Hepatocyte (in vitro differentiated cells): ENCODE data around the gene NXT1. TPM values are rescaled to one million over a fixed set of nuclear protein-coding genes. Genes with fewer than 3 reads are reported as not detected.

Experiments used
- DNase-seq: peaks from one replicate; pipeline ENCODE4 v3.0.0-alpha.2; 2016; ENCODE audit warnings: low spot score
- H2AFZ ChIP-seq: fragments of 200-600 bp; sonication (generic); 2 replicates; pipeline ENCODE4 v1.6.0; 2016; ENCODE audit warnings: antibody characterized with exemption, mild to moderate bottlenecking
- H3K27ac ChIP-seq: fragments of 200-600 bp; sonication (generic); 2 replicates; pipeline ENCODE4 v1.5.1; 2016; ENCODE audit warnings: mild to moderate bottlenecking
- H3K27me3 ChIP-seq: fragments of 200-600 bp; sonication (generic); 2 replicates; pipeline ENCODE4 v1.6.1; 2016
- H3K36me3 ChIP-seq: fragments of 200-600 bp; sonication (generic); replicated peaks from 2 replicates; pipeline ENCODE4 v1.5.1; 2016; ENCODE audit warnings: low read depth; ENCODE audit not compliant: insufficient read depth
- H3K4me1 ChIP-seq: fragments of 200-600 bp; sonication (generic); 2 replicates; pipeline ENCODE4 v1.5.1; 2016; ENCODE audit warnings: mild to moderate bottlenecking, moderate library complexity; ENCODE audit not compliant: insufficient read depth
- H3K4me2 ChIP-seq: fragments of 200-600 bp; sonication (generic); 2 replicates; pipeline ENCODE4 v1.6.0; 2016
- H3K4me3 ChIP-seq: fragments of 200-600 bp; sonication (generic); 2 replicates; pipeline ENCODE4 v1.5.1; 2016; ENCODE audit warnings: mild to moderate bottlenecking
- H3K79me2 ChIP-seq: fragments of 200-600 bp; sonication (generic); 2 replicates; pipeline ENCODE4 v1.6.0; 2017; ENCODE audit warnings: mild to moderate bottlenecking
- H3K9me2 ChIP-seq: fragments of 200-600 bp; sonication (generic); replicated peaks from 2 replicates; pipeline ENCODE4 v1.6.0; 2017; ENCODE audit warnings: mild to moderate bottlenecking; ENCODE audit not compliant: insufficient read depth
- H3K9me3 ChIP-seq: fragments of 200-600 bp; sonication (generic); 2 replicates; pipeline ENCODE4 v1.5.1; 2016; ENCODE audit warnings: low read depth, mild to moderate bottlenecking
- H4K20me1 ChIP-seq: fragments of 200-600 bp; sonication (generic); 2 replicates; pipeline ENCODE4 v1.6.0; 2016; ENCODE audit warnings: mild to moderate bottlenecking; ENCODE audit not compliant: insufficient read depth, poor library complexity, severe bottlenecking
- EZH2 ChIP-seq: fragments of 200-600 bp; sonication (generic); IDR thresholded peaks from 2 replicates; pipeline ENCODE4 v1.6.1; 2016; ENCODE audit warnings: antibody characterized with exemption, mild to moderate bottlenecking, borderline replicate concordance
- EZH2phosphoT487 ChIP-seq: fragments of 200-600 bp; sonication (generic); IDR thresholded peaks from one replicate; pipeline ENCODE4 v1.6.1; 2018; ENCODE audit warnings: antibody characterized with exemption, mild to moderate bottlenecking, low read depth, moderate library complexity; ENCODE audit not compliant: unreplicated experiment, severe bottlenecking
- WGBS: methylation state at CpG from one replicate; pipeline ENCODE4 v1.1.6; 2016; ENCODE audit warnings: low lambda C conversion rate; ENCODE audit errors: missing lambda C conversion rate; 5-methylcytosine and 5-hydroxymethylcytosine counted together
- polyA plus RNA-seq: library from polyadenylated mRNA; unstranded; fragments of >200 nt; fragmentation: Nextera tagmentation; extraction: Ambion mirVana; gene quantifications from 2 replicates; pipeline ENCODE4 v1.2.1, GENCODE V29; 2016
- total RNA-seq: library from RNA; depleted of rRNA; stranded (reverse); fragments of >200 nt; gene quantifications from 2 replicates; pipeline ENCODE4 v1.2.3, GENCODE V29; 2014
- TF ChIP-seq, protein P1 (sequence below): fragments of 200-600 bp; sonication (generic); IDR thresholded peaks from 2 replicates; pipeline ENCODE4 v1.5.1; 2016; ENCODE audit warnings: antibody characterized with exemption, mild to moderate bottlenecking; ENCODE audit not compliant: poor library complexity

Gene NXT1
- total and polyA plus RNA-seq, 2 experiments from 2014 or later: 29.7 to 36.3 TPM

DNA sequence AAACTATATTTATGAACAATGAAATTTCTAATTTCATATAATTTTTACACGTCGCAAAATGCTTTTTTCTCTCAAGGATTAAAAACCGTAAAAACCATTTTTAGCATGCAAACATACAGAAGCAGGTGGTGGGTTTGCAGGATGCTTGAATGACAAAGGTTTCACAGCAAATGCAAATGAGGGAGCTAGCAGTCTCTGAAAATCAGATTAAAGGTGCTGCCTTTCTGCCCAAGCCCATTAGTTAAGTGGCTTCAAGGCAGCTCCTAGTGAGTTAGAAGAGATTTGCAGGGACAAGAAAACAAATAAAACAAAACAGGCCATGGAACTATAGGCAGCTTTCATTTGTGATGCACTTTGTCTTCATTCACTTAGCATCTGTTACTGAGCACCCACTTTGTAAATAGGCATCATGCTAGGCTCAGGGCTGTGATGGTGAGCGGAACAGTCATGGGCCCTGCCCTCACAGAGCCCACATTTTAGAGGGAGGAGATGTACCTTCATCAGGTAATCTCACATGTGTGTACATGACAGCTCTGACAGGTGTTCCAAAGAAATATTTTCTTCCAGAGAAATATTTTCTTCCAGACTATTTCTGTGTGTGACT is 41.2 kb downstream of the NXT1 start:
- TF ChIP-seq EZH2phosphoT487 (no peak), EZH2 (no peak)
- TF ChIP-seq, protein P1, sequence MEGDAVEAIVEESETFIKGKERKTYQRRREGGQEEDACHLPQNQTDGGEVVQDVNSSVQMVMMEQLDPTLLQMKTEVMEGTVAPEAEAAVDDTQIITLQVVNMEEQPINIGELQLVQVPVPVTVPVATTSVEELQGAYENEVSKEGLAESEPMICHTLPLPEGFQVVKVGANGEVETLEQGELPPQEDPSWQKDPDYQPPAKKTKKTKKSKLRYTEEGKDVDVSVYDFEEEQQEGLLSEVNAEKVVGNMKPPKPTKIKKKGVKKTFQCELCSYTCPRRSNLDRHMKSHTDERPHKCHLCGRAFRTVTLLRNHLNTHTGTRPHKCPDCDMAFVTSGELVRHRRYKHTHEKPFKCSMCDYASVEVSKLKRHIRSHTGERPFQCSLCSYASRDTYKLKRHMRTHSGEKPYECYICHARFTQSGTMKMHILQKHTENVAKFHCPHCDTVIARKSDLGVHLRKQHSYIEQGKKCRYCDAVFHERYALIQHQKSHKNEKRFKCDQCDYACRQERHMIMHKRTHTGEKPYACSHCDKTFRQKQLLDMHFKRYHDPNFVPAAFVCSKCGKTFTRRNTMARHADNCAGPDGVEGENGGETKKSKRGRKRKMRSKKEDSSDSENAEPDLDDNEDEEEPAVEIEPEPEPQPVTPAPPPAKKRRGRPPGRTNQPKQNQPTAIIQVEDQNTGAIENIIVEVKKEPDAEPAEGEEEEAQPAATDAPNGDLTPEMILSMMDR: no peak
- DNase-seq: no peak
- H3K4me2 ChIP-seq: no peak overlapping the region

DNA sequence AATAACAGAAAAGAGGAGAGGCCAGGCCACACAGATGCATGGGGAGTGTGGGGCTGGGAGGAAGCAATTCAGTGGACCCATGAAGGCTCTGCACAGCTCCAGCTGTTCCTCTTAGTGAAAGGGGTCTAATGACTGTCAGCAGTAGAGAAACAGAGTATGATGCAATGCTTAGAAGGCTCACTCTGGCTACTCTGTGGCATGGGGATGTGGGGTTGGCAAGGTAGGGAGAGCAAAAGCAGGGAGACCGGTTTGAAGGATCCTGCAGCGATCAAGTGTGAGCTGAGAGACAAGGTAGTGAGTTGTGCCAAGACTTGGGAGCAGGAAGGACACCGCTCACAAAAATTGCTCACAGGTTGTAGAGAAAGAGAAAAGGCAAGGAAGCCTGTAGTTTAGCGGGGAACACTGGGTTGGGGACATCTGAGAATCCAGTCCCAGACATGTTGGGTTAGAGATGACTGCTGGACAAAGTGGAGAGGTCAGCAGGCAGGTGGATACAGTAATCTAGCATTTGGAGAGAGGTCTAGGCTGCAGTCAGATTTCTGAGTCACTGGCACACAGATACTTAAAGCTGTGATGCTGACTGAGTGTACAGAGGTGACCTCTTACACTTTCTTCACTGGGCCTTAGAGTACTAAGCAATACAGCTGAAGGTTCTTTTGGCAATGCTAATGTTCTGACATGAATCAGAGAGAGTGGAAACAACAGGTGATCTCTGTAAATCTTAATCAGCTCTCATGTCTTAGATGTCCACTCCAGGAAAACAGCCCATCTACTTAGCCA is 43.6 kb downstream of the NXT1 start:
- H4K20me1 ChIP-seq: peaks cover 11% of the 10 kb centered on the region
- no peaks in the 10 kb centered on the region for H3K9me2 ChIP-seq
- H3K4me2 ChIP-seq: no peak overlapping the region
- no peak overlapping the region for H3K27ac ChIP-seq
- H3K36me3 ChIP-seq: peaks cover 6% of the 10 kb centered on the region
- peaks cover 11% of the 10 kb centered on the region for H3K79me2 ChIP-seq
- H2AFZ ChIP-seq: no peak overlapping the region
- no peaks in the 10 kb centered on the region for H3K9me3 ChIP-seq
- H3K4me1 ChIP-seq: no peaks in the 10 kb centered on the region
- WGBS: 98% methylated on average over 4 of the region's 4 CpGs
- DNase-seq: no peak
- H3K4me3 ChIP-seq: no peak overlapping the region
- H3K27me3 ChIP-seq: no peaks in the 10 kb centered on the region
- no peak for TF ChIP-seq EZH2phosphoT487
- no peak for TF ChIP-seq EZH2
- TF ChIP-seq, protein P1: no peak

More for the DNA sequence above, 41.2 kb downstream of the NXT1 start:
- H2AFZ ChIP-seq: no peak overlapping the region
- peaks cover 6% of the 10 kb centered on the region for H3K36me3 ChIP-seq
- peaks cover 6% of the 10 kb centered on the region for H4K20me1 ChIP-seq
- H3K4me1 ChIP-seq: no peaks in the 10 kb centered on the region
- H3K27ac ChIP-seq: no peak overlapping the region
- WGBS: 93% methylated on average over 4 of the region's 4 CpGs
- no peaks in the 10 kb centered on the region for H3K9me2 ChIP-seq
- peaks cover 6% of the 10 kb centered on the region for H3K79me2 ChIP-seq
- H3K4me3 ChIP-seq: no peak overlapping the region
- no peaks in the 10 kb centered on the region for H3K9me3 ChIP-seq
- H3K27me3 ChIP-seq: no peaks in the 10 kb centered on the region

DNA sequence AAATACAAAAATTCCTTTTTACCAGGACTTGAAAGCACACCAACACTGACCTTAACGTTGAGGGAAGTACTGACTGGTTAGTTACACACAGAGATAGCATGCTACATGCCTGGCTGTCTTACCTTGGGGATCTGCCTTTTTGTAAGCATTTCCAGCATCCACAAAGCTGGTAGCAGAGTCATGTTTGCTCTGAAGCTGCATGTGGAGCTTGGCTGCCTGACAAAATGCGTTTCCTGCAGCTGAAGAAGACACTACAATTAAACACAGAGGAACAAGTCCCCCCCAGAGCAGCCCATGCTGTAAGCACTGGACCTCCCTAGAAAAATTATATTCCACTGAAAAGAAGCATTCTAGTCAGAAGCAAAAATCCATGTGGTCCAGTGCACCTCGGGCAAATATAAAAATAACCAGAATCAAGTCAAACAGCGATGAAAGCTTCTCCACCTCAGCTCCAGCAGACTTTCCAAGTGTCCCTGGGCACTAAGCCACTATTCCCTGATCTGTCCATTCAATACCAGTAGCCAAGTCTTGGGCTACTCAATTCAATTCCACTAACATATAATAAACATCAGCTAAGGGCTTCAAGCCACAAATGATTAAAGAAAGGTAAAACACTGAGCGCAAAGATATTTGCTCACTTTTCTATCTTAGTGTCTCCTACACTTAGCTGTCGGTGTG is 46.5 kb downstream of the NXT1 start:
- 91% methylated on average over 6 of the region's 6 CpGs for WGBS
- DNase-seq: no peak
- no peaks in the 10 kb centered on the region for H3K36me3 ChIP-seq

More for the DNA sequence above, 46.5 kb downstream of the NXT1 start:
- Histone ChIP-seq H3K4me2 (no peak overlapping the region), H3K27ac (no peak overlapping the region), H3K4me3 (no peak overlapping the region), H4K20me1 (peaks cover 5% of the 10 kb centered on the region), H2AFZ (no peak overlapping the region), H3K9me2 (no peaks in the 10 kb centered on the region), H3K27me3 (no peaks in the 10 kb centered on the region), H3K4me1 (no peaks in the 10 kb centered on the region), H3K9me3 (no peaks in the 10 kb centered on the region), H3K79me2 (peaks cover 28% of the 10 kb centered on the region)
- TF ChIP-seq, protein P1: no peak
- TF ChIP-seq EZH2phosphoT487 (no peak), EZH2 (no peak)
